GM19099 (cell line): Measurements from ENCODE around the gene STAU1.

Experiments
- POLR2A ChIP-seq: IDR thresholded peaks from 3 replicates; pipeline ENCODE4 v1.6.1; 2011; ENCODE audit warnings: low read depth; ENCODE audit not compliant: insufficient read length; ENCODE audit errors: extremely low read depth

The STAU1 gene

GRCh38 chr20:49106328-49106727 lies 81.8 kb downstream of the STAU1 start:
- TF ChIP-seq POLR2A: no peak

- no peak for TF ChIP-seq POLR2A
Observed at GRCh38 chr20:49104365-49104648, 83.8 kb downstream of the STAU1 start.

- no peak for TF ChIP-seq POLR2A
Observed at GRCh38 chr20:49103647-49104364, 84.3 kb downstream of the STAU1 start.

GRCh38 chr20:49103019-49103418 lies 85.1 kb downstream of the STAU1 start:
- TF ChIP-seq POLR2A: no peak

GRCh38 chr20:49100972-49101371 lies 87.2 kb downstream of the STAU1 start:
- TF ChIP-seq POLR2A: no peak

- TF ChIP-seq POLR2A: no peak
Observed at GRCh38 chr20:49099011-49099410, 89.1 kb downstream of the STAU1 start.

GRCh38 chr20:49098136-49098535 lies 90.0 kb downstream of the STAU1 start:
- no peak for TF ChIP-seq POLR2A

GRCh38 chr20:49097159-49097558 lies 91.0 kb downstream of the STAU1 start:
- TF ChIP-seq POLR2A: no peak

- TF ChIP-seq POLR2A: no peak
Observed at GRCh38 chr20:49096203-49096730, 91.9 kb downstream of the STAU1 start.

- no peak for TF ChIP-seq POLR2A
Observed at GRCh38 chr20:49091762-49092161, 96.4 kb downstream of the STAU1 start.

- no peak for TF ChIP-seq POLR2A
Observed at GRCh38 chr20:49091104-49091503, 97.0 kb downstream of the STAU1 start.

GRCh38 chr20:49078310-49078709 lies 109.8 kb downstream of the STAU1 start:
- TF ChIP-seq POLR2A: no peak

GRCh38 chr20:49074521-49074920 lies 113.6 kb downstream of the STAU1 start:
- TF ChIP-seq POLR2A: no peak
